Measurements from ENCODE around the gene IL6ST.
"Not testable (repeated sequence)": the region's sequence is repeated elsewhere in the genome, so short reads cannot be mapped to it uniquely, and the experiment has no call there.

IL6ST gene

DNA sequence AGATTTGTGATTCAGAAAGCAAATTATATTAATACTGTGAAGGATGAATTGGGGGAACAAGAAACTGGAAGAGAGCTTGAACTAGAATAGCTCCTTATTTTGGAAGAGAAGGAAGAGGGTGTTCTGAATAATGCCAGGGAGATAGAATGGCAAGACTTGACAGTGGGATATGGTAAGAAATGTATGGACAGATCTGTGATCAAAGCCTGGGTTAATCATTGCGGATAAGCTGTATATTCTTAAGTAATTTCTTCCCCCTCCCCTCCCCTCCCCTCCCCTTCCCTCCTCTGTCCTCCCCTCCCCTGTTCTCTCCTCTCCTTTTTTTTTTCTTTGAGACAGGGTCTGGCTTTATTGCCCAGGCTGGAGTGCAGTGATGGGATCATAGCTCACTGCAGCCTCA is 10.1 kb upstream of the IL6ST start:
- DNase-seq (ENCODE audit: low spot score), result no peak

DNA sequence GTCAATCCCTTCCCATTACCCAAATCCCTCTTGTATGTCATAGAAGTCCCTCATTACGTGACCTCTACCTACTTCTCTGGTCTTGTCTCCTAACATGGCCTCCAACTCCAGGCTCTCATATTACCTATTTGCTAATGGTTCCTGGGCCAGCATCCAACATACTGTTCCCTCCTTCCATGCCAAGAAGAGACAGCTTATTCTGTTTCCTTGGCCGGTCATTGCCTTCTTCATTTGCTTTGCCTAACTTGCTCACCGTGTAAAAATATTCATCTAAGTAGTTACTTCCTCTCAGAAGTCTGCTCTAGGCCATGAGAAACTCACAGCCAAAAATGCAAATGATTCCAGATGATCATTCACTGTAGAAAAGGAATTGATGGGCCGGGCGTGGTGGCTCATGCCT is 8.9 kb upstream of the IL6ST start:
- DNase-seq (ENCODE audit: low spot score), result no peak

DNA sequence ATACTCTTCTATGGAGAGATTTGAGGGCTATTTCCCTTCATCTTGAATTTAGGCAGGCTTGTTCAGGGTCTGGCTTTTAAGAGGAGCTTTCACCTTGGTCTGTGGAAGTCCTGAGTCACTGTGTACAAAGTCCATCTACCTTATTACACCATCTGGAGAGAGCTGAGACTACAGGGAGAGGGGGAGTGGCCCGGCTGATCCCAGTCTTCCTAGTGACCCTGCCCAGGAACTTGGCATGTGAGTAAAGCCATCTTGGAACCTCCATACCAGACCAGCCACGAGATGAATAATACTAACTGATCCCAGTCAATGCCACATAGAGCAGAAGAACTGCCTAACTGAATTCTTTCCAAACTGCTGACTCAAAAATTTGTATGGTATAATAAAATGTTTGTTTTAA is 8.4 kb upstream of the IL6ST start:
- DNase-seq (ENCODE audit: low spot score), result no peak

DNA sequence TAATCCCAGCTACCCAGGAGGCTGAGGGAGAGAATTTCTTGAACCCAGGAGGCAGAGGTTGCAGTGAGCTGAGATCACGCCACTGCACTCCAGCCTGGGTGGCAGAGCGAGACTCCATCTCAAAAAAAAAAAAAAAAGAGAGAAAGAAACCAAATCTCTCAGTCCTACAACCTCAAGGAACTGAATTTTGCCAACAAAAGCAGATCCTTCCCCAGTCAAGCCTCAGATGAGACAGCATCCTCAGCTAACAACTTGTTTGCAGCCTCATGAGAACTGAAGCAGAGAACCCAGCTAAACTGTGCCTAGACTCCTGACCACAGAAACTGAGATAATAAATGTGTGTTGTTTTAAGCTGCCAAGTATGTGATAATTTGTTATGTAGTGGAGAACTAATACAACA is 7.5 kb upstream of the IL6ST start:
- no peak for DNase-seq (ENCODE audit: low spot score)

DNA sequence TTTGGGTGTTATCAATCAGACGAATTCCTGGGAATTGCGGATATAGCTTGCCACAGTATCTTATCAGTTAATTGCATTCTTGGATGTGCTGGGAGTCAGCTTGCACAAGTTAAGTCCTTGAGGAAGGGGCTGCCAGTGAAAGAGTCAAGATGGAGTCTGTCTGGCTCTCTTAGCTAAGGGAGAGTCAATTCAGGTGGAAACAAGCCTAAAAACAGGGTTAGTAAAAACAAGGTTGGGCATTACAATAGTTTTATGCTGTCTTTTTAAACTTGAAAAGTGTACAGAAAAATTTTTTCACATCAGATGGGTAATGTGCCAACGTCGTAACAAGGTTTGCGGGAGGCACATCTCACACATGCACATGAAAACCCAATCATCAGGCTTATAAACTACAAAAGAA is 5.5 kb upstream of the IL6ST start:
- not testable (repeated sequence) for DNase-seq (ENCODE audit: low spot score)

DNA sequence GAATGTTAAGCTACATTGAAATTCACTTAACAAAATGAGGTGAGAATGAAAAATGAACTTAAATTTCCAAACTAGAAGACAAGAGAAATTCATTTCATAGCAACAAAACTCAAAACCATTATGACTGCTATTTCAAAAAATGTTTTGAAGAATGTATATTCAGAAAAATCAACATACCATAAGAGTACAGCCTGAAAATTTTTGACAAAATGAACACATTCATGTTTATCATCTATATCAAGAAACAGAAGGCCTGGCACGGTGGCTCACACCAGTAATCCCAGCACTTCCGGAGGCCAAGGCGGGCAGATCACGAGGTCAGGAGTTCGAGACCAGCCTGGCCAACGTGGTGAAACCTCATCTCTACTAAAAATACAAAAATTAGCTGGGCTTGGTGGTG is 4.2 kb upstream of the IL6ST start:
- no peak for DNase-seq (ENCODE audit: low spot score)

DNA sequence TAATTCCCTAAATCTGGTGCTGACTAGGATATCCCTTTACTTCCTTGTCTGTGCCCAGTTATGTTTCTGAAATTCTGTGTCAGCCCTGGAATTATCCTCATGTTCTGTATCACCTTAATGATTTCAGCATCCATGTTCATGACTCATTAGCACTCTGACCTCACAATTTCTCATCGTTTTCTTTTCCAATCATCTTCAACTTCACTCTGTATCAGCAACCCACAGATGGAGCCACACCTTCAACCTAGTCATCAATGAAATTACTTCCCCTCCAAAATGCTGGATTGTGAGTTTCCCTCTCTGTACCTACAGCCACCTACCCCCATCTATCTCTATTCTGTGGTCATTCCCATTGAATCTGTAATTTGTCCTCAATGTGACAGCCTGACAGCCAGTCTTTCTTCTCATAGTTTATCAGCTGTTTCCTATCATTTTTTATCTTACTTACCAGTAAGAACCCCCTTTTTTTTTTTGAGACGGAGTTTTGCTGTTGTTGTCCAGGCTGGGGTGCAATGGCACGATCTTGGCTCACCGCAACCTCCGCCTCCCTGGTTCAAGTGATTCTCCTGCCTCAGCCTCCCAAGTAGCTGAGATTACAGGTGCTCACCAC is 3.1 kb upstream of the IL6ST start:
- no peak for DNase-seq (ENCODE audit: low spot score)

DNA sequence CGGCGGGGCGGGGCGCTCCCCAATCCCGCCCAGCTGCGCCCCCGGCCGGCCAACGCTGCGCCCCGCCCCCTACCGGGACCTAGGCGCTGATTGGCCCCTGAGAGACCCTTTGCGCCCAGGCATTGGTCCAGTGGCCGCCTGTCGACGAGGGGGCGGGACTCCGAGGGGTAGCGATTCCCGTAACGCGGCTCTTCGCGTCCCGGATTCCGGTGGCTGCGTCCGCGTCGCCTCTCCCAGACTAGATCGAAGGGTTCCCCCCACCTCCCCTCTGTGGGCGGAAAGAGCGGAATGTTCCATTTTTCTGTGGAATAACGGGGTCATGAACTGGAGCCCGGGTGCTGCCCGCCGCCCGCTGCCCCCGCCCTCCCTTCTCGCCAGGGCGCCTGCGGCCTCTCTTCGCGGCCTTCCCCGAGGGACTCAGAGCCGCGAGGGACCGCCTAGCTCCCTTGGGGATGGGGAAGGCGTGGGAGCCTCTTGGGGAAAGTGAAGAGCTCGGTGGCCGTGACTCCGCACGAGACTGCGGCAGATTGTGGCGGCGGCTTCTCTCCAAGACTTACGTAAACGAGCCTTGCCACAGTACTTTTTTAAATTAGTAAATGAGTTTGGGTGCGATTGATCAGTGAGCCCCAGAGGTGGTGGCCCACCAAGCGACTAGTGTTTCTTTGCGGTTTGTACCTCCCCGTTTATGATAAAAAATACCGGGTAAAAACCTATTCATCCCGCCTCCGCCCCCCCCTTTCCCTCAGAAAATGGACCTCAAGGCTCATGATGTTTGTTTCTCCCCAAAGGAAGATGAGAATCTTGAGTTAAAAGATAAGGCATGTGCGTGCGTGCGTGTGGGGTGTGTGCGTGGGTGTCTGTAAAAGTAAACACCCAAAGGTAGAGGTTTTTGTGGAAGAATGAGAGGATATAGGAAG is 493 bp upstream of the IL6ST start:
- peak; percentile 96 for DNase-seq (ENCODE audit: low spot score)

DNA sequence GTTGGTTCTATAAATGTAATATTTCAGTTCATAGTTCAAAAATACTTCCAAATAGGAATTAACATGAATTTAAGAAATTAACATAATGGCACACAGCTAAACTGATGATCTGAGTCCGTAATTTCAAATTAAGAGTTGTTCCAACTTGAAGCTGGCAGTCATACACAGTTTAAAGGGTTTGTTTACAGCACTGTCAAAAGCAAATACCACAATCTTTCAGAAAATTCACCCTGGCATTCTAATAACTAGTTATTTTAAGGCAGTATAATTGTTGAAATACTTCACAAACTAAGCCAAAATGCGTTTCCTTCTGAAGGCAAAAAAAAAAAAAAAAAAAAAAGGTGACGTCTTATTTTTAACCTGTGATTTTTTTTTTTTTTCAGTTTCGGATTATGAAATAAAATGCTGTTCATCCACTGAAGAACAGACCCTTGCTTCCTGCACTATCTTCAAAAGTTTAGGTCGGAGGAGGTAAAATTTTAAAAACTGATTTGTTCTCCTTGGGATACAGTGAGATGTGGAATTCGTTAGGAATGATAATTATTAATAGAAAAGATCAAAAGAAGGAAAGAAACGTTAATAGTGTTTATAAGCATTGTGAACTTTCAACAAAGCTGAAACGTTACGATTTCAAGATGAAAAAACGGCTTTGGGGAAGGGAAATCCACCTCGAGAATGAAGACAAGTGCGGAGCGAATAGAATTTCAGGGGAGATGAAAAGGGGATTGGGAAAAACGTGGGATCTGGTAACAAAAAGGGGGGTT is 850 bp downstream of the IL6ST start:
- DNase-seq (ENCODE audit: low spot score), result peak; percentile 64

DNA sequence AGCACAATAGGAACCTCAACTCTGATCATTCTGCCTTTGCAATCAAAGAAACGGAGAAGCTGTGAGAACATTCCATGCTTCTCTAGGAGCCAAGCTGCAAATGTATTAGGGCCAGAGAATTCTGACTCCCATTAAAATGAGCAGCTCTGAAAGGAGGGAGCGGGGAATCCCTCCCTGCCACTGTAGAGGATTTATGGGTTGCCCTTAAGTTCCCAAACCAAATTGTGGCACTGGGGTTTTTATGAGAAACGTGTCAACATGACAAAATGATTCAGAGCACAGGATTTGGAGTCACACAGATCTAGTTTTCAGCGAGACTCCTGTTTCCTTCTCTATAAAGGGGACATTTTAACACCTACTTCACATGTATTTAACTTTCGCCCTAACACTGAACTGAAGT is 1.8 kb downstream of the IL6ST start:
- DNase-seq (ENCODE audit: low spot score), result peak; percentile 89

DNA sequence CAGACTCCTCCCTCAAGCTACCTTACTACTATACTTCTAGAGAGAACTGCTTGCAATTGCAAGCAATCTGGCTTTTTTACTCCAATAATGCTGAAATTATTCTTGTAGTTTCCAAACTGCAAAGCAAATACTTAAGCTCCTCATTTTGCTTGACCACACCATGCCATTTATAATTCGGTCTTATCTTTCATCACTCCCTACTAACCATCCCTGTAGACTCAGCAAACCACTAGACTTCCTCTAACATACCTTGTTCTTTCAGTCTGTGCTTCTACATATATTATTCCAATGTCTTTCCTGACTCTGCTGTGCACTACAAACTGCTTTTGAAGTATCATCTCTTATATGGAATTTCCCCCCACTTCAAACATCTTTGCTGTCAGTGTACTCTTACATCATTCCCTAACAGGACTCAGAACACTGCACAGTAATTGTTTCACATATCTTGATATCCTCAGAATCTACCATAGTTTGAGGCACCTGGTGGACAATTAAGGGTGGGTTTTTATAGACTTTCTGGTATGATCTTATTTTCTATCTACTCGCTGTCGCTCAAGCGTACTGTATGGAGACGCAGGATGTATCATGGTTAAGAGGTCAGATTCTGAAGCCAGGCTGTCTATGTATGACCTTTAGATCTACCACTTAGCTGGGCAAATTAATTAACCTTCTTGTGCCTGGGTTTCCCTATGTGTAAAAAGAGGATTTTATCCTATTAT is 2.8 kb downstream of the IL6ST start:
- DNase-seq (ENCODE audit: low spot score), result peak; percentile 53

DNA sequence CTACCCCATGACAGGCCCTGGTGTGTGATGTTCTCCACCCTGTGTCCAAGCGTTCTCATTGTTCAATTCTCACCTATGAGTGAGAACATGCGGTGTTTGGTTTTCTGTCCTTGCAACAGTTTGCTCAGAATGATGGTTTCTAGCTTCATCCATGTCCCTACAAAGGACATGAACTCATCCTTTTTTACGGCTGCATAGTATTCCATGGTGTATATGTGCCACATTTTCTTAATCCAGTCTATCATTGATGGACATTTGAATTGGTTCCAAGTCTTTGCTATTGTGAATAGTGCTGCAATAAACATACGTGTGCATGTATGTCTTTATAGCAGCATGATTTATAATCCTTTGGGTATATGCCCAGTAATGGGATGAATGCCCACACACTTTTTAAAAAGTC is 3.9 kb downstream of the IL6ST start:
- not testable (repeated sequence) for DNase-seq (ENCODE audit: low spot score)

DNA sequence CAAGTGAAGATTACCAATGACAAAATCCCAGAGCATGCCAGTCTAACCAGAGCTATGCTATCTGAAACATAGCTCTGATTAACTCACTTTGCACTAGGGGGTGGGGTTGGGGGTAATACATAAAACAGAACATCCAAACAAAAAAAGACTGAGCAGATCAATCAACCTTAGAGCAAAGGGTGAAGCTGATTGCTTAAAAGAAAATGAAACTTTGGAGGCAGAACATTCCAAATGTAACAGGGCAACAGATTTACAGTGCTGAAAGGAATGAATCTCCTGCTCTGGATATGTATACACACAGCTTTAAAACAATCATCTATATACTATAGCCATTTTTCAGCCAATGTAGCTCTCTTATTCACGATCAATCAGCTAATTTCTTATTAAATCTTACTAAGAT is 4.9 kb downstream of the IL6ST start:
- DNase-seq (ENCODE audit: low spot score), result no peak

DNA sequence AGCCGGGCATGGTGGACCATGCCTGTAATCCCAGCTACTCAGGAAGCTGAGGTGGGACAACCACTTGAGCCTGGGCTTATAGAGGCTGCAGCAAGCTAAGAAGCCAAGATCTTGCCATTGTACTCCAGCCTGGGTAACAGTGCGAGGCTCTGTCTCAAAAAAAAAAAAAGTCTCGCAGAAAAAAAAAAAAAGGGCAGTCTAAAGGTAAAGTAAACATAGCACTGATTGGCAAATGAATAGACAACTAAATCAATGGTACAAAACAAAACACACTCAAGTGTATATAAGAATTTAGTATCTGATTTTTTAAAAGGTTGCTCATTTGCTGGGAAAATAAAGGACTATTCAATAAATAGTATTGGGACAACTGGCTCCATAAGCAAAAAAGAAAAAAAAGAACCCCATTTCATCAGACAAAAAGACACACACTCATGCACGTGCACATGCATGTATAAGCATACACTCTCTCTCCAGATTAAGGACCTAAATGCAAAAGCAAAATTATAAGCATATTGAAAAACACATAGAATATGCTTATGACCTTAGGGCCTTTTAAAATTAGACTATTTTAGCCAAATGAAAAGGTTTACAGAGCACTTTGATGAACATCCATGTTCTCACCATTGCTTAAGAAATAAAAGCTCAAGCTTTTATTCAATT is 5.7 kb downstream of the IL6ST start:
- no peak for DNase-seq (ENCODE audit: low spot score)

DNA sequence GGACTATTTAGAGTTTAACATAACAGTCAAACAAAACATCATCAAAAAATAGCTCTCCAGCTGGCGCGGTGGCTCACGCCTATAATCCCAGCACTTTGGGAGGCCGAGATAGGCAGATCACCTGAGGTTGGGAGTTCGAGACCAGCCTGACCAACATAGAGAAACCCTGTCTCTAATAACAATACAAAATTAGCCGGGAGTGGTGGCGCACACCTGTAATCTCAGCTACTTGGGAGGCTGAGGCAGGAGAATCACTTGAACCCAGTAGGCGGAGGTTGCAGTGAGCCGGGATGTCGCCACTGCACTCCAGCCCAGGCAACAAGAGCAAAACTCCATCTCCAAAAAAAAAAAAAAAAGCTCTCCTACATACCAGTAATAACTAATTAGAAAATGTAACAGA is 6.3 kb downstream of the IL6ST start:
- not testable (repeated sequence) for DNase-seq (ENCODE audit: low spot score)

DNA sequence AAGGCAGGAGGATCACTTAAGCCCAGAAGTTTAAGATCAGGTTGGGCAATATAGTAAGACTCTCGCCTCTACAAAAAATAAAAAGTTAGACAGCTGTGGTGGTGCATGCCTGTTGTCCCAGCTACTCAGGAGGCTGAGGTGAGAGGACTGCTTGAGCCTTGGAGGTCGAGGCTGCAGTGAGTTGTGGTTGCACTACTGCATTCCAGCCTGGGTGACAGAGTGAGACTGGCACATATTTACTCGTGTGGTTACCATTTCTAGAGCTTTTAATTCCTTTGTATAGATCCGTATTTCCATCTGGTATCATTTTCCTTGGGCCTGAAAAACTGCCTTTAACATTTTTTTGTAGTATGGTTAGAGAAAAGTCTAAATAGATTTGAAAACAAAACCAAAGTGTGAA is 7.8 kb downstream of the IL6ST start:
- no peak for DNase-seq (ENCODE audit: low spot score)

DNA sequence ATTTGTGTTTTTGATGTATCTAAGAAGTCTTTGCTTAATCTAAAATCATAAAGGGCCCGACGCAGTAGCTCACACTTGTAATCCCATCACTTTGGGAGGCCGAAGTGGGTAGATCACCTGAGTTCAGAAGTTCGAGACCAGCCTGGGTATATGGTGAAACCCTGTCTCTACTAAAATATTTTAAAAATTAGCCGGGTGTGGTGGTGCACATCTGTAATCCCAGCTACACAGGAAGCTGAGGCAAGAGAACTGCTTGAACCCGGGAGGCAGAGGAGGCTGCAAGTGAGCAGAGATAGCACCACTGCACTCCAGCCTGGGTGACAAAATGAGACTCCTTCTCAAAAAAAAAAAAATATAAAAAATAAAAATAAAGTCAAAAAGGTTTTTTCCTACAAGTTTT is 9.6 kb downstream of the IL6ST start:
- no peak for DNase-seq (ENCODE audit: low spot score)

DNA sequence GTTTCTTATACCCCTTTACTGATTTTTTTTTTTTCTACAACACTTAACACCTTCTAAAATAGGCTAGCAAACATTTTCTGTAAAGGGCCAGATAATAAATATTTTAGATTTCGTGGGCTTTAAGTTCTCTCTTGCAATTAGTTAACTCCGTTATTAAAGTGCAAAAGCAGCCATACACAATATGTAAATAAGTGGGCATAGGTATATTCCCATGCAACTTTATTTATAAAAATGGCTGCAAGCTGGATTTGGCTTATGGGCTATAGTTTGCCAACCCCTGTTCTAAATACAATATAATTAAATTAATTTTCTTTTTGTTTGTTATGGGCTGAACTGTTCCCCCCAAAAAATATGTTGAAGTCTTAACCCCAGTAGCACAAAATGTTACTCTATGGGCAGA is 10.8 kb downstream of the IL6ST start:
- DNase-seq (ENCODE audit: low spot score), result no peak

DNA sequence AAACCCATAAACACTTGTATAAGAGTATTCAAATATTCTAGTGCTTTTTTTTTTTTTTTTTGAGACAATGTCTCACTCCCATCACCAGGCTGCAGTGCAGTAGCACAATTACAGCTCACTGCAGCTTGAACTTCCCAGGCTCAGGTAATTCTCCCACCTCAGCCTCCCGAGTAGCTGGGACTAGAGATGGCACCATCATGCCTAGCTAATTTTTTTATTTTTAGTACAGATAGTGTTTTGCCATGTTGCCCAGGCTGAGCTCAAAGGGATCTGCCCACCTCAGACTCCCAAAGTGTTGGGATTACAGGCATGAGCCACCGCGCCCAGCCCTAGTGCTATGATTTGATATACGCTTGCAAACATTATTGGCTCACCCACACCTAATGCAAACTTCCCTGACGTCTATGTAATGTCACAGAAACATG is 11.8 kb downstream of the IL6ST start:
- peak; percentile 33 for DNase-seq (ENCODE audit: low spot score)

DNA sequence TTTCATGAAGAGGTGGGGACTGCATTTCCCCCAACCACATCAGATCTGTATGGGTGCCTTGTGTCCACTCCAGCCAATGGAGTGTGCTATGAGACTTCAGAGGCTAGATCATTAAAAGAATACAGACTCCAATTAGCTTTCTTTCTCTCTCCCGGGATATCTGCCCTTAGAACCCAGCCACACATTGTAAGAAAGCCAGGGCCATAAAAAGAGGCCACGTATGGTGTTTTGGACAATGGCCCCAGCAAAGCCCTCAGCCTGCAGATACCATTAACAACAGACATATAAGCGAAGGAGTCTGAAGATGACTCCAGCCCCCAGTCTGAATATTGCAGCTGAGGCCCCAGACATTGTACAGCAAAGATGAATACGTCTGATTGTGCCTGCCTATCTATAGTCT is 21.5 kb downstream of the IL6ST start:
- DNase-seq (ENCODE audit: low spot score), result no peak

DNA sequence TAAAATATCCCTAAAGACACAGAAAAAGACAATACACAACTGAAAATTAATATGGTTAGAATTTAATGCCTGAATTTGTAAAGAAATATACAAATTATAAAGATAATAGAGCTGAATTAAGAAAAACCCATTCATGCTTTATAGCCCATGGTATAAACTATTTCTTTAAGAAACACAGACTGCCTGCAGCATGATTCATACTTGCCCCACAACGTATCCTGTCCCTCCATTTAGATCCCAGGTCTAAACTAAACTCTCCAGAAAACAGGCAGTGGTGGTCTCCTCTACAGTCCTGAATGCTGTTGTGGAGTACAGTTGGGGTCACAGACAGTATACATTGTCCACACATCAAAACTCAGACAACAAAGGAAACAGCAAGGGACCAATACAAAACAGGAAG is 24.8 kb downstream of the IL6ST start:
- DNase-seq (ENCODE audit: low spot score), result no peak

DNA sequence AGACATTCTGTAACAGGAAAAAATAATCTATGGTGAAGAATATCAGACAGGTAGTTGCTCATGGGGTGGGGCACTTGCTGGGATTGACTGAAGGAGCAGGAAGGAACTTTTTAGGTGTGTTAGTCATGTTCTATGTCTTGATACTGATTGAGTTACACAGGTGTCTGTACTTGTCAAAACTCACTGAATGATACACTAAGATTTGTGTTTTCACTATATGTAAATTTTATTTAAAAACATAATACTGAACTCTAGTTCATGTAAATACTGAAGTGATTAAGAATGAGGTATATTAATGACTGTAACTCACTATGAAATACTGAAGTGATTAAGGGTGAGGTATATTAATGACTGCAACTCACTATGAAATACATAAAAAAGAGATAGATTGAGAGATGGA is 28.5 kb downstream of the IL6ST start:
- DNase-seq (ENCODE audit: low spot score), result no peak

Data from pons (tissue), 1 donor.